ENCODE results near the gene PLA2G4A.

GRCh38 chr1:186792870-186793581, 35.7 kb upstream of the PLA2G4A start:
- TF ChIP-seq POLR2AphosphoS5 (IDR thresholded peaks at IDR 0.05; ENCODE audit: insufficient read depth, low read depth, low read length) (no peak), CTCF (IDR thresholded peaks at IDR 0.05; ENCODE audit: extremely low read depth in 1 of 2, insufficient read depth in 1 of 2, low read depth in 1 of 2, low read length in 2 of 2) (no peak), POLR2A (IDR thresholded peaks at IDR 0.05; ENCODE audit: low read depth, low read length) (no peak), EZH2 (IDR thresholded peaks at IDR 0.05; ENCODE audit: borderline replicate concordance, low read depth, low read length, severe bottlenecking) (no peak), JUN (IDR thresholded peaks at IDR 0.05; ENCODE audit: borderline replicate concordance, insufficient read depth, insufficient read length, low read depth) (no peak), FOS (IDR thresholded peaks at IDR 0.05; ENCODE audit: borderline replicate concordance, insufficient read depth, low read length) (no peak), MYC (IDR thresholded peaks at IDR 0.05; ENCODE audit: low read depth, low read length) (no peak), MAX (IDR thresholded peaks at IDR 0.05; ENCODE audit: insufficient read depth, insufficient read length) (no peak)
